ENCODE data around the gene MTCL1.

The MTCL1 gene

GRCh38 chr18:8765783-8766463, 60.6 kb downstream of the MTCL1 start:
- no peak overlapping the region for H3K27ac ChIP-seq
- no peak for DNase-seq (ENCODE audit: low read depth, low spot score)

GRCh38 chr18:8766559-8767293, 61.4 kb downstream of the MTCL1 start:
- DNase-seq (ENCODE audit: low read depth, low spot score): no peak
- H3K27ac ChIP-seq: no peak overlapping the region

- H3K27ac ChIP-seq: no peak overlapping the region
- no peak for DNase-seq (ENCODE audit: low read depth, low spot score)
These were observed 62.0 kb downstream of the MTCL1 start for GRCh38 chr18:8767340-8767739.

GRCh38 chr18:8769509-8770095, 64.2 kb downstream of the MTCL1 start:
- DNase-seq (ENCODE audit: low read depth, low spot score): no peak
- no peak overlapping the region for H3K27ac ChIP-seq

GRCh38 chr18:8770657-8771056, 65.3 kb downstream of the MTCL1 start:
- no peak overlapping the region for H3K27ac ChIP-seq
- no peak for DNase-seq (ENCODE audit: low read depth, low spot score)

- no peak for DNase-seq (ENCODE audit: low read depth, low spot score)
- H3K27ac ChIP-seq: no peak overlapping the region
These were observed 66.6 kb downstream of the MTCL1 start for GRCh38 chr18:8771930-8772329.

GRCh38 chr18:8773980-8774379, 68.6 kb downstream of the MTCL1 start:
- H3K27ac ChIP-seq: no peak overlapping the region
- no peak for DNase-seq (ENCODE audit: low read depth, low spot score)

GRCh38 chr18:8776013-8776943, 70.9 kb downstream of the MTCL1 start:
- no peak for DNase-seq (ENCODE audit: low read depth, low spot score)
- no peak overlapping the region for H3K27ac ChIP-seq

GRCh38 chr18:8777846-8778245, 72.5 kb downstream of the MTCL1 start:
- H3K27ac ChIP-seq: no peak overlapping the region
- DNase-seq (ENCODE audit: low read depth, low spot score): no peak

- DNase-seq (ENCODE audit: low read depth, low spot score): no peak
- no peak overlapping the region for H3K27ac ChIP-seq
These were observed 73.0 kb downstream of the MTCL1 start for GRCh38 chr18:8778386-8778785.

- H3K27ac ChIP-seq: no peak overlapping the region
- no peak for DNase-seq (ENCODE audit: low read depth, low spot score)
These were observed 73.5 kb downstream of the MTCL1 start for GRCh38 chr18:8778824-8779223.

- no peak overlapping the region for H3K27ac ChIP-seq
- no peak for DNase-seq (ENCODE audit: low read depth, low spot score)
These were observed 73.9 kb downstream of the MTCL1 start for GRCh38 chr18:8779251-8779650.

GRCh38 chr18:8780227-8780626, 74.9 kb downstream of the MTCL1 start:
- H3K27ac ChIP-seq: no peak overlapping the region
- DNase-seq (ENCODE audit: low read depth, low spot score): no peak

GRCh38 chr18:8781671-8782070, 76.3 kb downstream of the MTCL1 start:
- no peak for DNase-seq (ENCODE audit: low read depth, low spot score)
- H3K27ac ChIP-seq: no peak overlapping the region

- no peak for DNase-seq (ENCODE audit: low read depth, low spot score)
- no peak overlapping the region for H3K27ac ChIP-seq
These were observed 78.1 kb downstream of the MTCL1 start for GRCh38 chr18:8783335-8783993.

- no peak for DNase-seq (ENCODE audit: low read depth, low spot score)
- H3K27ac ChIP-seq: no peak overlapping the region
These were observed 78.7 kb downstream of the MTCL1 start for GRCh38 chr18:8783994-8784530.

GRCh38 chr18:8785261-8785660, 79.9 kb downstream of the MTCL1 start:
- H3K27ac ChIP-seq: no peak overlapping the region
- DNase-seq (ENCODE audit: low read depth, low spot score): no peak

GRCh38 chr18:8785855-8786482, 80.6 kb downstream of the MTCL1 start:
- DNase-seq (ENCODE audit: low read depth, low spot score): no peak
- peak overlapping the region; percentile 61 for H3K27ac ChIP-seq

Measured in epithelial cell of prostate (primary cell).